GM21737 (cell line): ENCODE data around the gene UBN2.
A peak's percentile ranks its signal among the peaks of the same experiment; 100 is the strongest.

Experiments used
- ATAC-seq: cut with Tn5 transposase; IDR thresholded peaks from one replicate; pipeline ENCODE4 v1.9.1; 2021; ENCODE audit warnings: mild to moderate bottlenecking, moderate library complexity; ENCODE audit not compliant: unreplicated experiment

Gene UBN2

GRCh38 chr7:139231513-139232376, 708 bp downstream of the UBN2 start:
- peak; percentile 37 for ATAC-seq

- no peak for ATAC-seq
Measured at GRCh38 chr7:139232377-139232717, 1.3 kb downstream of the UBN2 start.

DNA sequence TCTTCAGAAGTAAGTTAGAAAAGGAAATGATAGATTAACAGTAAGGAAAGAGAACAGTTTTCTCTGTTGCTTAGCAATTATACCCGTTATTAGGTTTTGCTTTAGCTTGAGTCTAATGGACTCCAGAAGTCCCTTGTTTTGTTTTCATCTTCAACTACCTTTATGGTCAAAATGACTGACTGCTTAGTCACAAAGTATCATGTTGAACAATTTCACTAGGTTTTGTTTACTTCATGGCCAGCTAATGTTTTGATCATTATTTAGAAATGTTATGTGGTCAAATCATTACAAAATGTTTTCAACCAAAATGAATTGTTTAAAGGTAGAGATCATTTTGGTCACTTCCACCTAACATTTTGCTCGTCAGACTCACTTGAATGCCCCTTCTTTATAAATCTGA, 1.9 kb downstream of the UBN2 start:
- ATAC-seq: no peak

DNA sequence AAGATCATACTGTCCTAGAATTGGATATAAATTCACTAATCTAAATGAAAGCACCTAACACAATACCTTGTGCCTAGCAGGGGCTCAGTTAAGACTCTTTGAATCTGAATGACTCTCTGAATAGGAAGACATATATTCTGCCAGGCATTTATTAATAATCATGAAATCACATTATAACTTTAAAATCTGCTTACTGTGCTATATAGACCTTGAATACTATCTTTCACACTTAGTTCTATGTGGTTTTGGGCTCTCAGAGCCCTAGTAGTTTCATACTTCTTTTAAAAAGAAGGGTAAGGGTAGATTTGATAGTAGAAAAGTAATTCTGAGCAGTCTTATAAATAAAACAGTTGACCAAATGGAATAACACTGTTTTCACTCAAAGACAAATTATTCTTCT, 10.2 kb downstream of the UBN2 start:
- ATAC-seq: no peak

GRCh38 chr7:139242741-139243281, 11.8 kb downstream of the UBN2 start:
- ATAC-seq: no peak

DNA sequence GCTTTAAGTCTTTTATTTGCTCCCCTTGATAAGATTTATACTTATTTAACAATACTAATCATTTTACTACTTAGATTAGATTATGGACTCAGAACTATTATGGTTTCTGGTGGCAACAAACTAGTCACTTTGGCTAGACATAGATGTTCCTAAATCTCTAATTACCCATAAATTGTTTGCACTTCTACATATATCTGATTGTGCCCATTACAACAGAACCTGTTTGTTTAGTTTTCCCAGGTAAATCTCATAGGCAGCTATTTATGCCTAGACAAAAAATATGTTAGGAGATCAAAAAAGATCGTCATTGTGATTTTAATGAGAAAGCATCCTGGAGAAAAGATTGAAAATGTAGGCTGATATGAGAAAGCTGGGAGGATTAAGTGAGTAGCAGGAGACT, 14.4 kb downstream of the UBN2 start:
- no peak for ATAC-seq

DNA sequence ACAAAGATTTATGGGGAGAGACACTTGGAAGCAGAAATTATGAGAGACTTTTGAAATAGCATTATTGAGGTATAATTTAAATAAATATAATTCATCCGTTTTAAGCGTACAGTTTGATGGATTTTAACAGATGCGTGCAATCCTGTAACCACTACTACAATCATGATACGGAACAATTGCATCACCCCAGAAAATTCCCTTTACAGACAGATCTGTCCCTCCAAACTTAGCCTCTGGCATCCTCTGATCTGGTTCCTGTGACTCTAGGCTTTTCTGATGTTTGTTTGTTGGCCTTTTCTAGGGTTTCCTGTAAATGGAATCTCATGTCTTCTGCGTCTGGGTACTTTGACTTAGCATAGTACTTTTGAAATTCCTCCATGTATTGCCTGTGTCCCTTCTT, 15.5 kb downstream of the UBN2 start:
- no peak for ATAC-seq

GRCh38 chr7:139246905-139247304, 15.9 kb downstream of the UBN2 start:
- ATAC-seq: no peak

DNA sequence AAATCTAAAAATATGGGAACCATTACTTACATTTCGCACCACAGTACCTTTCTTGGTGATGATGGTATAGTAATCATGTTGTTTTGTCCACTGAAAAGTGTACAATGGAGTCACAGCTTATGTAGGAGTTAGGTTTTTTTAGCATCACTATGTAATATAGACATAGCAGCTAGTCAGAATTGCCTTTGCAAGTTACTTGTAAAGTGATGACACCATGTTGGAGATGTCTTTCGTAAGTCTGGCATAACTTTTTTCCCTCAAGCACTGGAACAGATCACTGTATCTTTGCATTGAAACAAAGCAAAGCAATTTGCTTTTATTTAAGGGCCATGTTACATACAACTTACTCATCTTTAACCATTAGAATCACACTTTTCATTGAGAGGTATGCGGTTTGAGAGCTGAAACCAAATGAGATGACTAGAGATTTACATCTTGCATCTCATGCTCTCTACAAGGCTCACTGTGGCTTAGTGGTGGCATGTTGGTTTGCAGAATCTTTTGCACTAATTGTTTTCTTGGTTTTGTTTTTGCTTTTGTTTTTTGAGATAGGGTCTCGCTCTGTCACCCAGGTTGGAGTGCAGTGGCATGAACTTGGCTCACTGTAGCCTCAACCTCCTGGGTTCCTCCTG, 18.3 kb downstream of the UBN2 start:
- no peak for ATAC-seq

- ATAC-seq: no peak
Measured at GRCh38 chr7:139252451-139252850, 21.4 kb downstream of the UBN2 start.

DNA sequence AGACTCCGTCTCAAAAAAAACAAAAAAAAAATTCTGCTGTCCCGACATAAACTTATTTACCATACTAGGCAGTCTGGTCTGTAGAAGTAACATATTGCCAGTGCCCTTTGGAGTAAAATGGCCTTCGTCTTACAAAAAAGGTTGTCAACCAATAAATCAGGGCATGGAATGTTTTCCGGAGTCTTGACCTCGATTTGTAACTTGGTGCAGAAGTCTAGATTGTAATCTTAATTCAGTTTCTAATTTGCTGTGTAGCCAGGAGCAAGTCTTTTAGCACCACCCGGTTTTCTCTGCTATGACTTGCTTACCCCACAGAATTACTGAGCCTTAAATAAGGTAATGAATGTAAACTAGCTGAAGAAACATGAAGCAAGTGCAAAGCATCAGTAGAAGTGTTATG, 23.2 kb downstream of the UBN2 start:
- ATAC-seq: no peak

GRCh38 chr7:139254728-139255127, 23.7 kb downstream of the UBN2 start:
- ATAC-seq: no peak

GRCh38 chr7:139255290-139255689, 24.3 kb downstream of the UBN2 start:
- ATAC-seq: no peak

- ATAC-seq: no peak
Measured at GRCh38 chr7:139259142-139259541, 28.1 kb downstream of the UBN2 start.

- no peak for ATAC-seq
Measured at GRCh38 chr7:139264220-139264619, 33.2 kb downstream of the UBN2 start.

GRCh38 chr7:139265673-139266072, 34.6 kb downstream of the UBN2 start:
- ATAC-seq: no peak

DNA sequence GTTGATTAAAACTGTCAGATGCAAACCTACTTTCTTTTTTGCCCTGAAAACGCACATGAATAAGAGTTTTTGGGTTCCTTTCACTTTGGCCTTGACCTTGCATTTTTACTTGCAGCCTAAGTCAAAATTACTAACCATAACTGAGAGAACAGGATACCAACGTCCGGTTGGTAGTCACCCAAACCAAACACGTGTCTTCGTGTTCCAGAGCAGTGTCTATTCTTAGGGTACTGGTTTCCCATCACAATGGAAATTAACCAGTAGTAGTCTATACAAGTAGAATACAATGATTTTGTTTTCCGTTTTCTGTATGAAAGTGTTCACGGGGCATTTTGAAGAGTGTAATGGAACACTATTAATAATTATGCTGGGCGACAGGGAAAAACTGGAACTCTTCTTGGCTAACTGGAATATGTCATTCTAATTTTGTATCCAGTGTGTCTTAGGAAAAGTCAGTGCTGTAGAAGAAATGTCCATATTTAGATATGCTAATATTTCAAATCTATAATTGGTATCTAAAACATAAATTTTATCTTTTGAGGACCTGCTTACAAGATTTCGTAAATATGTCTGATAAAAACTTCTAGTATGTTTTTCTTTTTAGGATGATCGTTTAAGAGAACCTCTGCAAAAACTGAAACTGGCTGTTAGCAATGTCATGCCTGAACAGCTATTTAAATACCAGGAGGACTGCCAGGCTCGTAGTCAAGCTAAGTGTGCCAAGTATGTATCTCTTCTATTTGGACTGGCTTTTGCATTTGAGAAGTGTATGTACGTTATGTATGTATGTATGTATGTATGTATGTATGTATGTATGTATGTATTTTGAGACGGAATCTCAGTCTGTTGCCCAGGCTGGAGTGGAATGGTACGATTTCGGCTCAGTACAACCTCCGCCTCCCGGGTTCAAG, 40.9 kb downstream of the UBN2 start:
- ATAC-seq: no peak

GRCh38 chr7:139284252-139284896, 53.3 kb downstream of the UBN2 start:
- ATAC-seq: no peak

DNA sequence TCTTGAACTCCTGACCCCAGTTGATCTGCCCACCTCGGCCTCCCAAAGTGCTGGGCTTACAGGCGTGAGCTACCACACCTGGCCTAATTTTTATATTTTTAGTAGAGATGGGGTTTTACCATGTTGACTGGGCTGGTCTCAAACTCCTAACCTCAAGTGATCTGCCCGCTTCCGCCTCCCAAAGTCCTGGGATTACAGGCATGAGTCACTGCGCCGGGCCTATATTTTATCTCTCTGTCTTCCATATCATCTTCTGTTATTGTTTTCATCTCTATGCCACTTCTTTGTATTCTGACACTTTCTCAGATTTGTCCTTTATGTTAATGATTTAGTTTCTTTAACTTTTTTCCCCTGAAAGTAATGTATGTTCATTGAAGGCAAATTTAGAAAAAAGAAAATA, 55.1 kb downstream of the UBN2 start:
- no peak for ATAC-seq

- no peak for ATAC-seq
Measured at GRCh38 chr7:139292821-139293220, 61.8 kb downstream of the UBN2 start.

DNA sequence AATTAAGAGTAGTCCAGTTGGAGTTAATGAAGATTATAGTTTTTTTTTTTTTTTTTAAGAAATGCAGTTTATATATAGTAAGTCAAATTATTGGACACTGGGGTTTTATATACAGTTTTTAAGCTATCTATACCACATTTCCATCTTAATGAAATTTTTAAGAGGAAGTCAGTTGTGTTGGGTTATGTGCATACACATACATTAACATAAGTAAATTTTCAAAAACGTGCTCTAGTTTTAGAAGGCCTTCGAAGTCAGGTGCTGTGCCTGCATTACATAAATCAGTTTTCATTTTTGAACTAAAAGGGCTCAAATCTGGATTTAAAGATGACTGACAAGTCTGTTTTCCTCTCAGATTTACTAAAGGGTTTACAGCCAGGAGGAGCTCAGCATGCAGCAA, 62.5 kb downstream of the UBN2 start:
- ATAC-seq: no peak
